Measurements from ENCODE around the gene TTC16. TPM values are rescaled to one million over a fixed set of nuclear protein-coding genes. Genes with fewer than 3 reads are reported as not detected.

TTC16 gene
- total RNA-seq, 1 donor = not detected

- no peak for DNase-seq (ENCODE audit: low read depth)
- no peak for TF ChIP-seq CTCF (IDR thresholded peaks at IDR 0.05; ENCODE audit: insufficient read depth, low read depth, low read length)
- H3K4me3 ChIP-seq (ENCODE audit: low read depth, low read length) = no peak overlapping the region
Observed at GRCh38 chr9:127723013-127723412, 7.1 kb downstream of the TTC16 start.

- no peak overlapping the region for H3K4me3 ChIP-seq (ENCODE audit: low read depth, low read length)
- TF ChIP-seq CTCF (IDR thresholded peaks at IDR 0.05; ENCODE audit: insufficient read depth, low read depth, low read length) = no peak
- DNase-seq (ENCODE audit: low read depth) = no peak
Observed at GRCh38 chr9:127723444-127723843, 7.6 kb downstream of the TTC16 start.

- no peak overlapping the region for H3K4me3 ChIP-seq (ENCODE audit: low read depth, low read length)
- TF ChIP-seq CTCF (IDR thresholded peaks at IDR 0.05; ENCODE audit: insufficient read depth, low read depth, low read length) = no peak
- no peak for DNase-seq (ENCODE audit: low read depth)
Observed at GRCh38 chr9:127724012-127724411, 8.1 kb downstream of the TTC16 start.

- no peak for DNase-seq (ENCODE audit: low read depth)
- TF ChIP-seq CTCF (IDR thresholded peaks at IDR 0.05; ENCODE audit: insufficient read depth, low read depth, low read length) = no peak
- H3K4me3 ChIP-seq (ENCODE audit: low read depth, low read length) = no peak overlapping the region
Observed at GRCh38 chr9:127726871-127727270, 11.0 kb downstream of the TTC16 start.

- no peak for DNase-seq (ENCODE audit: low read depth)
- H3K4me3 ChIP-seq (ENCODE audit: low read depth, low read length) = no peak overlapping the region
- no peak for TF ChIP-seq CTCF (IDR thresholded peaks at IDR 0.05; ENCODE audit: insufficient read depth, low read depth, low read length)
Observed at GRCh38 chr9:127728808-127729207, 12.9 kb downstream of the TTC16 start.

- no peak for TF ChIP-seq CTCF (IDR thresholded peaks at IDR 0.05; ENCODE audit: insufficient read depth, low read depth, low read length)
- H3K4me3 ChIP-seq (ENCODE audit: low read depth, low read length) = no peak overlapping the region
Observed at GRCh38 chr9:127729522-127730256, 13.8 kb downstream of the TTC16 start.

GRCh38 chr9:127730262-127730661, 14.4 kb downstream of the TTC16 start:
- DNase-seq (ENCODE audit: low read depth) = no peak
- TF ChIP-seq CTCF (IDR thresholded peaks at IDR 0.05; ENCODE audit: insufficient read depth, low read depth, low read length) = no peak
- H3K4me3 ChIP-seq (ENCODE audit: low read depth, low read length) = no peak overlapping the region

More at GRCh38 chr9:127729522-127730256, 13.8 kb downstream of the TTC16 start:
- no peak for DNase-seq (ENCODE audit: low read depth)
